IMR-90 (cell line): ENCODE measurements around the gene PPP1R9B. TPM values are rescaled to one million over a fixed set of nuclear protein-coding genes. Genes with fewer than 3 reads are reported as not detected.

Experiments
- ATAC-seq: fragments of 200-7000 bp; cut with Tn5 transposase; 2 replicates; pipeline ENCODE4 v1.9.1; 2020; ENCODE audit warnings: low read depth, mild to moderate bottlenecking, moderate library complexity
- BruUV-seq: library from RNA; stranded (reverse); fragments of 400-500 nt; replicated peaks from 2 replicates; lab custom pipeline; 2021; lab: Mats Ljungman, UMichigan
- CTCF ChIA-PET: fragments of 300-600 bp; formaldehyde crosslinking; extraction: SDS; loops from one replicate; lab custom pipeline; 2021; ENCODE audit warnings: antibody characterized with exemption; lab: Yijun Ruan, JAX
- POLR2A ChIA-PET: fragments of 300-600 bp; sonication (Branson Sonifier 250); formaldehyde crosslinking; loops from one replicate; lab custom pipeline; 2022; ENCODE audit warnings: antibody characterized with exemption; ENCODE audit not compliant: unreplicated experiment; lab: Charles Lee
- DNase-seq: peaks from one replicate; pipeline ENCODE4 v3.0.0; 2013
- H2AFZ ChIP-seq: replicated peaks from 2 replicates; pipeline ENCODE3; 2013; ENCODE audit warnings: low read length, mild to moderate bottlenecking; ENCODE audit not compliant: poor library complexity
- H2AK5ac ChIP-seq: 2 replicates; pipeline ENCODE4 v1.6.1; 2013; ENCODE audit warnings: low read depth, low read length, inconsistent platforms
- H2AK9ac ChIP-seq: replicated peaks from 2 replicates; pipeline ENCODE3; 2013; ENCODE audit warnings: mild to moderate bottlenecking, low read depth, low read length, moderate library complexity; ENCODE audit not compliant: poor library complexity
- H2BK120ac ChIP-seq: 2 replicates; pipeline ENCODE4 v1.6.1; 2013; ENCODE audit warnings: low read depth, low read length, inconsistent platforms
- H2BK15ac ChIP-seq: 3 replicates; pipeline ENCODE4 v1.6.1; 2013; ENCODE audit warnings: low read depth, low read length, inconsistent platforms
- H2BK20ac ChIP-seq: 2 replicates; pipeline ENCODE4 v1.6.1; 2013; ENCODE audit warnings: low read depth, mild to moderate bottlenecking, inconsistent platforms, low read length, moderate library complexity
- H2BK5ac ChIP-seq: 2 replicates; pipeline ENCODE4 v1.6.1; 2013; ENCODE audit warnings: mild to moderate bottlenecking, low read depth, low read length, inconsistent platforms; ENCODE audit not compliant: poor library complexity, severe bottlenecking
- H3K14ac ChIP-seq: replicated peaks from 2 replicates; pipeline ENCODE4 v1.6.1; 2013; ENCODE audit warnings: low read depth, low read length, inconsistent platforms
- H3K18ac ChIP-seq: 2 replicates; pipeline ENCODE4 v1.6.1; 2013; ENCODE audit warnings: low read depth, low read length, control low read depth
- H3K23ac ChIP-seq: 2 replicates; pipeline ENCODE4 v1.6.1; 2013; ENCODE audit warnings: low read depth, low read length, inconsistent platforms
- H3K27ac ChIP-seq: 2 replicates; pipeline ENCODE4 v1.5.1; 2013; ENCODE audit warnings: mild to moderate bottlenecking, control low read depth, low read length; ENCODE audit not compliant: insufficient read depth
- H3K27me3 ChIP-seq: 2 replicates; pipeline ENCODE4 v1.6.1; 2013; ENCODE audit warnings: low read length; ENCODE audit not compliant: control insufficient read depth, insufficient read depth
- H3K36me3 ChIP-seq: 2 replicates; pipeline ENCODE4 v1.6.1; 2013; ENCODE audit warnings: low read length, mixed read lengths; ENCODE audit not compliant: control insufficient read depth, insufficient read depth
- H3K4ac ChIP-seq: 2 replicates; pipeline ENCODE4 v1.6.1; 2013; ENCODE audit warnings: low read depth, low read length, inconsistent platforms
- H3K4me1 ChIP-seq: 2 replicates; pipeline ENCODE4 v1.6.1; 2013; ENCODE audit warnings: low read length, mixed read lengths; ENCODE audit not compliant: control insufficient read depth, insufficient read depth
- H3K4me2 ChIP-seq: 2 replicates; pipeline ENCODE4 v1.6.1; 2013; ENCODE audit warnings: low read depth, mild to moderate bottlenecking, control low read depth, low read length, moderate library complexity
- H3K4me3 ChIP-seq: 2 replicates; pipeline ENCODE4 v1.5.1; 2013; ENCODE audit warnings: low read depth, mild to moderate bottlenecking, control low read depth, low read length, moderate library complexity; ENCODE audit not compliant: insufficient read depth
- H3K56ac ChIP-seq: 2 replicates; pipeline ENCODE4 v1.6.1; 2013; ENCODE audit warnings: low read length, inconsistent platforms; ENCODE audit not compliant: insufficient read depth; ENCODE audit errors: extremely low read depth
- H3K79me1 ChIP-seq, 2 experiments: 2 replicates each; pipeline ENCODE4 v1.6.1; 2013; ENCODE audit warnings: low read length in 2 of 2, inconsistent platforms in 1 of 2, low read depth in 1 of 2
- H3K9ac ChIP-seq: 2 replicates; pipeline ENCODE4 v1.6.1; 2013; ENCODE audit warnings: low read depth, low read length, control low read depth
- H3K9me1 ChIP-seq: 2 replicates; pipeline ENCODE4 v1.6.1; 2013; ENCODE audit warnings: low read length, inconsistent platforms; ENCODE audit not compliant: insufficient read depth
- H3K9me3 ChIP-seq: 2 replicates; pipeline ENCODE4 v1.6.1; 2013; ENCODE audit warnings: low read length; ENCODE audit not compliant: control insufficient read depth, insufficient read depth
- H4K20me1 ChIP-seq: 2 replicates; pipeline ENCODE4 v1.6.1; 2013; ENCODE audit warnings: low read length, inconsistent platforms; ENCODE audit not compliant: insufficient read depth
- H4K5ac ChIP-seq: 2 replicates; pipeline ENCODE4 v1.6.1; 2013; ENCODE audit warnings: mild to moderate bottlenecking, low read depth, low read length, control low read depth
- H4K8ac ChIP-seq, 2 experiments: 2 replicates each; pipeline ENCODE4 v1.6.1; 2013; ENCODE audit warnings: low read depth in 2 of 2, low read length in 2 of 2, control low read depth in 1 of 2, inconsistent platforms in 1 of 2
- H4K91ac ChIP-seq: 2 replicates; pipeline ENCODE4 v1.6.1; 2013; ENCODE audit warnings: low read depth, low read length, inconsistent platforms; ENCODE audit not compliant: insufficient read depth
- ELK1 ChIP-seq: fragments of 150-350 bp; IDR thresholded peaks from 2 replicates; pipeline ENCODE4 v1.6.1; 2016; ENCODE audit warnings: low read depth, mild to moderate bottlenecking, low read length, moderate library complexity, borderline replicate concordance
- FOS ChIP-seq: fragments of 150-350 bp; IDR thresholded peaks from 2 replicates; pipeline ENCODE4 v1.6.1; 2016; ENCODE audit warnings: low read depth, low read length
- WGBS, 2 experiments: methylation state at CpG; one replicate each; pipeline versions ENCODE4 v1.1.5 to v1.1.7; 2013; ENCODE audit warnings: missing lambda C conversion rate in 2 of 2; ENCODE audit not compliant: insufficient read length in 1 of 2; ENCODE audit errors: extremely low coverage in 2 of 2; 5-methylcytosine and 5-hydroxymethylcytosine counted together
- dilution Hi-C: fragments of 300-500 bp; cut with HindIII; formaldehyde crosslinking; loops from one replicate; pipeline ENCODE4 v1.14.3; 2018; ENCODE audit warnings: low sequenced_read_pairs; ENCODE audit not compliant: unreplicated experiment
- in situ Hi-C: fragments of 300-500 bp; cut with MboI; formaldehyde crosslinking; loops from 3 replicates; pipeline ENCODE4 v1.14.3; 2019; ENCODE audit warnings: low sequenced_read_pairs, inconsistent platforms, mixed read lengths
- intact Hi-C: fragments of 100-400 bp; cut with micrococcal nuclease; formaldehyde crosslinking; loops from 2 replicates; pipeline ENCODE4 v1.10.0; 2022
- polyA plus RNA-seq, 3 experiments: library from polyadenylated mRNA; depleted of rRNA; stranded (reverse); fragments of >200 nt; gene quantifications; 2 replicates each; pipeline ENCODE4 v1.2.3, GENCODE V29; 2012; ENCODE audit warnings: low replicate concordance in 1 of 3
- total RNA-seq: library from RNA; depleted of rRNA; stranded (reverse); fragments of >200 nt; gene quantifications from 2 replicates; pipeline ENCODE4 v1.2.3, GENCODE V29; 2012

PPP1R9B gene
- total and polyA plus RNA-seq, 2 of the 4 experiments (the other 2 are of a cell fraction) = 23.0 to 28.0 TPM

- no peak overlapping the region for H4K8ac ChIP-seq
- no peak overlapping the region for H3K56ac ChIP-seq
- dilution Hi-C loops (no loop called here), intact Hi-C loops (no loop called here), in situ Hi-C loops (loop anchor here (5.0 kb wide), 1 partner anchor 207 kb away; no protein-coding TSS in a partner anchor)
- H2AFZ ChIP-seq = no peak overlapping the region
- DNase-seq (no peak), ATAC-seq (no peak)
- H3K14ac ChIP-seq = no peak overlapping the region
- no peak overlapping the region for H3K23ac ChIP-seq
- CTCF ChIA-PET = no interaction called here
- no peak overlapping the region for H3K4me3 ChIP-seq
- peaks cover 6% of the 10 kb centered on the region for H4K20me1 ChIP-seq
- no peaks in the 10 kb centered on the region for H3K9me3 ChIP-seq
- no peak overlapping the region for H3K4me2 ChIP-seq
- no TSS peak for BruUV-seq
- H4K5ac ChIP-seq = no peak overlapping the region
- H4K91ac ChIP-seq = no peak overlapping the region
- no peak overlapping the region for H3K4ac ChIP-seq
- H3K18ac ChIP-seq = no peak overlapping the region
- H3K36me3 ChIP-seq = peaks cover 18% of the 10 kb centered on the region
- TF ChIP-seq ELK1 (no peak), FOS (no peak)
- POLR2A ChIA-PET = no interaction called here
- no peak overlapping the region for H3K27ac ChIP-seq
- H3K79me1 ChIP-seq = peaks cover 0 to 10% of the 10 kb centered on the region in 2 experiments; a peak in 1 of 4 replicates
- no peak overlapping the region for H2BK20ac ChIP-seq
- no peak overlapping the region for H2BK5ac ChIP-seq
- no peaks in the 10 kb centered on the region for H3K27me3 ChIP-seq
- no peak overlapping the region for H3K9ac ChIP-seq
- no CpG with 5 or more reads among the region's 6 CpGs for WGBS, 2 experiments
- H2AK5ac ChIP-seq = no peak overlapping the region
- no peak overlapping the region for H2AK9ac ChIP-seq
- no peak overlapping the region for H2BK15ac ChIP-seq
- peaks cover 5% of the 10 kb centered on the region; the same call in 1 of the 2 replicates for H3K4me1 ChIP-seq
- H2BK120ac ChIP-seq = no peak overlapping the region
- H3K9me1 ChIP-seq = no peaks in the 10 kb centered on the region
Measured at GRCh38 chr17:50090071-50090470, 60.4 kb downstream of the PPP1R9B start.
